ENCODE measurements around the gene UBAC2. TPM values are rescaled to one million over a fixed set of nuclear protein-coding genes. Genes with fewer than 3 reads are reported as not detected.

UBAC2 gene
- total and polyA plus RNA-seq, 2 donors (not counting 3 experiments of a cell fraction or from before 2014, with no cell fraction given): 45.7 to 54.4 TPM

GRCh38 chr13:99417201-99418102 lies 216.8 kb downstream of the UBAC2 start:
- Histone ChIP-seq H3K9ac (replicated peaks; ENCODE audit: extremely low read depth, insufficient read depth, low read length) (no peak overlapping the region), H3K4me1 (ENCODE audit: control insufficient read depth, extremely low read depth, insufficient read depth, low read length) (no peaks in the 10 kb centered on the region), H3K9me3 (replicated peaks; ENCODE audit: control insufficient read depth, insufficient read depth, low read length) (no peaks in the 10 kb centered on the region), H3K9me1 (replicated peaks; ENCODE audit: control insufficient read depth, extremely low read depth, insufficient read depth, low read length) (no peaks in the 10 kb centered on the region), H3K36me3 (ENCODE audit: control insufficient read depth in 2 of 2, extremely low read depth in 1 of 2, insufficient read depth in 2 of 2, low read length in 2 of 2) (no peaks in the 10 kb centered on the region), H3K4me2 (ENCODE audit: insufficient read depth, low read length) (no peak overlapping the region), H3K27ac (ENCODE audit: insufficient read depth, low read depth, low read length) (no peak overlapping the region), H2AFZ (ENCODE audit: low read depth, low read length) (no peak overlapping the region), H3K4me3 (replicated peaks in 1 of 3; ENCODE audit: insufficient read depth in 1 of 3, low read depth in 1 of 3, low read length in 3 of 3) (no peak overlapping the region), H3K27me3 (ENCODE audit: control insufficient read depth in 2 of 2, insufficient read depth in 2 of 2, low read length in 2 of 2) (peaks cover 3 to 10% of the 10 kb centered on the region in 2 experiments), H4K20me1 (replicated peaks; ENCODE audit: control insufficient read depth, extremely low read depth, insufficient read depth, low read length) (no peaks in the 10 kb centered on the region), H3K79me2 (ENCODE audit: control insufficient read depth, insufficient read depth, low read length) (no peaks in the 10 kb centered on the region)
- ChIA-PET POLR2A (no interaction called here), CTCF (interaction anchor here (1.1 to 1.7 kb wide), 3 partner anchors 7 to 148 kb away, joined by 3 to 4 read pairs (median 3); no protein-coding TSS in a partner anchor)
- intact Hi-C loops (cut with micrococcal nuclease) (no loop called here), dilution Hi-C loops (cut with MboI; ENCODE audit: extremely low pct_ligation_motif_present, low sequenced_read_pairs) (no loop called here)
- no peak for DNase-seq (ENCODE audit: low read depth, low spot score)
- no peak for FAIRE-seq
- BruUV-seq (replicated peaks): no TSS peak
- no peak for TF ChIP-seq POLR2A (IDR thresholded peaks at IDR 0.05; ENCODE audit: low read depth, low read length)
- TF ChIP-seq CTCF (IDR thresholded peaks at IDR 0.05; ENCODE audit: extremely low read depth in 1 of 2, insufficient read depth in 1 of 2, low read depth in 1 of 2, low read length in 2 of 2): no peak
- no peak for TF ChIP-seq MAX (IDR thresholded peaks at IDR 0.05; ENCODE audit: insufficient read depth, insufficient read length)
- no peak for TF ChIP-seq EZH2 (IDR thresholded peaks at IDR 0.05; ENCODE audit: borderline replicate concordance, low read depth, low read length, severe bottlenecking)
- TF ChIP-seq MYC (IDR thresholded peaks at IDR 0.05; ENCODE audit: low read depth, low read length): no peak
- TF ChIP-seq GATA2 (IDR thresholded peaks at IDR 0.05; ENCODE audit: insufficient read depth, insufficient read length, low read depth, low read length): no peak
- no peak for TF ChIP-seq FOS (IDR thresholded peaks at IDR 0.05; ENCODE audit: borderline replicate concordance, insufficient read depth, low read length)
